IPS-20b (cell line): ENCODE results near the gene ZNF732.
"Not testable (repeated sequence)": the region's sequence is repeated elsewhere in the genome, so short reads cannot be mapped to it uniquely, and the experiment has no call there.

Experiments used
- H3K27ac ChIP-seq: one replicate; pipeline ENCODE4 v1.5.1; 2013; ENCODE audit warnings: low read length
- H3K27me3 ChIP-seq: 2 replicates; pipeline ENCODE4 v1.6.1; 2013; ENCODE audit warnings: mild to moderate bottlenecking, low read length, inconsistent platforms; ENCODE audit not compliant: insufficient read depth
- H3K36me3 ChIP-seq: 2 replicates; pipeline ENCODE4 v1.6.1; 2013; ENCODE audit warnings: low read depth, mild to moderate bottlenecking, inconsistent platforms, low read length, moderate library complexity; ENCODE audit not compliant: insufficient read depth
- H3K4me1 ChIP-seq: 2 replicates; pipeline ENCODE4 v1.6.1; 2013; ENCODE audit warnings: mild to moderate bottlenecking, control low read depth, inconsistent platforms, low read length, moderate library complexity; ENCODE audit not compliant: insufficient read depth
- H3K4me3 ChIP-seq: 2 replicates; pipeline ENCODE4 v1.5.1; 2013; ENCODE audit warnings: mild to moderate bottlenecking, low read length, inconsistent platforms
- H3K9ac ChIP-seq: 2 replicates; pipeline ENCODE4 v1.6.1; 2013; ENCODE audit warnings: low read depth, mild to moderate bottlenecking, inconsistent platforms, low read length, moderate library complexity
- H3K9me3 ChIP-seq: 2 replicates; pipeline ENCODE4 v1.6.1; 2013; ENCODE audit warnings: mild to moderate bottlenecking, low read depth, low read length, inconsistent platforms; ENCODE audit not compliant: insufficient read depth

ZNF732 gene

DNA sequence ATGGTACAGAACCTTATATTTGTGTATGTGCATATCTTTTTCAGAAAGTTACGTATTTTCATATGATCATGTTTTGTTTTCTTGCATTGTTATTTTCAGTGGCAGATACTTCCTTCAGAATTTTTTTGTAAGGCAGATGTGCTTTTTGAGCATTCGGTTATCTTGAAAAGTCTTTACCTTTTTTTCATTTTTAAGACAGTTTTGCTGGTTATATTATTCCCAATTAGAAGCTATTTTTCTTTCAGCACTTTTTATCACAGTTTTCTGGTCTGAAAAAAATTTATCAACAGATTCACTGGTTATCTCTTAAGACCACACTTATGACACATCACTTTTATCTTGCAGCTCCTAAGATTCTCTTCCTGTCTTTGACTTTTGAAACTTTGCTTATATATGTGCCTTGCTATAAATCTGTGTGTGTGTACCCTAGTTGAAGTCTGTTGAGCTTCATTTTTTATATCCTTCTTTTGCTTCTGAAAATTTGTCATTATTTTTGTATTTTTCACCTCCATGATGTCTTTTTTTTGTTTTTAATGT lies 53.1 kb downstream of the ZNF732 start:
- H3K9me3 ChIP-seq, result peaks cover 95% of the 10 kb centered on the region

DNA sequence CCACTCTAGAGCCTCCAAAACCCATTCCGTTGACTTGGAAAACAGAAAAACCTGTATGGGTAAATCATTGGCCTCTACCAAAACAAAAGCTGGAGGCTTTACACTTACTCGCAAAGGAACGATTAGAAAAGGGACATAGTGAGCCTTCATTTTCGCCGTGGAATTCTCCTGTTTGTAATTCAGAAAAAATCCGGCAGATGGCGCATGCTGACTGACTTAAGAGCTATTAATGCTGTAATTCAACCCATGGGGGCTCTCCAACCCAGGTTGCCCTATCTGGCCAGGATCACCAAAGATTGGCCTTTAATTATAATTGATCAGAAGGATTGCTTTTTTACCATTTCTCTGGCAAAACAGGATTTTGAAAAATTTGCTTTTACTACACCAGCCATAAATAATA lies 60.8 kb downstream of the ZNF732 start:
- Histone ChIP-seq H3K9me3 (peaks cover 81% of the 10 kb centered on the region), H3K36me3 (peaks cover 7% of the 10 kb centered on the region; the same call in 1 of the 2 replicates)

More for the DNA sequence above, 53.1 kb downstream of the ZNF732 start:
- no peak overlapping the region for H3K9ac ChIP-seq
- no peaks in the 10 kb centered on the region; the same call in 1 of the 2 replicates for H3K36me3 ChIP-seq
- no peaks in the 10 kb centered on the region for H3K27me3 ChIP-seq
- no peak overlapping the region for H3K27ac ChIP-seq
- no peaks in the 10 kb centered on the region for H3K4me1 ChIP-seq
- no peak overlapping the region for H3K4me3 ChIP-seq

DNA sequence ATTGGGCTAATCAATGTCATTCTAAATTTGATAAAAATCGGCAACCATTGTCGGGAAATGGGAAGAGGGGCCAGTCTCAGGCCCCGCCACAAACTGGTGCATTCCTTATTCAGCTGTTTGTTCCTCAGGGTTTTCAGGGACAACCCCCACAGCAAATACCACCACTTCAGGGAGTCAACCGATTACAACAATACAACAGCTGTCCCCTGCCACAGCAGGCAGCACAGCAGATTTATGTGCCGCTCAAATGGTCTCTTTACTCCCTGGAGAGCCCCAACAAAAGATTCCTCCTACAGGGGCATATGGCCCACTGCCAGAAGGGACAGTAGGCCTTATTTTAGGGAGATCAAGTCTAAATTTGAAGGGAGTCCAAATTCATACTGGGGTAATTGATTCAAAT lies 61.8 kb downstream of the ZNF732 start:
- Histone ChIP-seq H3K9me3 (peaks cover 79% of the 10 kb centered on the region), H3K27me3 (no peaks in the 10 kb centered on the region), H3K4me3 (no peak overlapping the region), H3K27ac (no peak overlapping the region), H3K9ac (no peak overlapping the region), H3K36me3 (peaks cover 7% of the 10 kb centered on the region; the same call in 1 of the 2 replicates), H3K4me1 (no peaks in the 10 kb centered on the region)

More for the DNA sequence above, 60.8 kb downstream of the ZNF732 start:
- no peaks in the 10 kb centered on the region for H3K4me1 ChIP-seq
- no peak overlapping the region for H3K27ac ChIP-seq
- no peak overlapping the region for H3K9ac ChIP-seq
- H3K27me3 ChIP-seq, result no peaks in the 10 kb centered on the region
- no peak overlapping the region for H3K4me3 ChIP-seq

DNA sequence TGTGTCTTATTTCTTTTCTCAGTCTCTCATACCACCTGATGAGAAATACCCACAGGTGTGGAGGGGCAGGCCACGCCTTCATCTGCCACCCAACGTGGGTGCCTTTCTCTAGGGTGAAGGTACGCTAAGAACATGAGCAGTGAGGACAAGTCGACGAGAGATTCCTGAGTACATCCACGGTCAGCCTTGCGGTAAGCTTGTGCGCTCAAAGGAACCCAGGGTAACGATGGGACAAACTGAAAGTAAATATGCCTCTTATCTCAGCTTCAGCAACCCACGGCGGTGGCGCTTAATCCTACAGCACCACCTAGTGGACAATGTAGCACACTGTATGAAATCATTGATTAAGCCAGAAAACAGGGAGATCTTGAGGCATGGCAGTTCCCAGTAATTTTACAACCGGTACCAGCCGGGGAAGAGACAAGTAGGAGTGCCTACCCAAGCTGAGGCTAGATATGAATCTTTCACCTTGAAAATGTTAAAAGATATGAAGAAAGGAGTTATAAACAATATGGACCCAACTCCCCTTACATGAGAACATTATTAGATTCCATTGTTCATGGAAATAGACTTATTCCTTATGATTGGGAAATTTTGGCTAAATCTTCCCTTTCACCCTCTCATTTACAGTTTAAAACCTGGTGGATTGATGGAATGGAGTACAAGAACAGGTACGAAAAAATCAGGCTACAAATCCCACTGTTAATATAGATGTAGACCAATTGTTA lies 63.0 kb downstream of the ZNF732 start:
- H3K4me1 ChIP-seq, result no peaks in the 10 kb centered on the region

DNA sequence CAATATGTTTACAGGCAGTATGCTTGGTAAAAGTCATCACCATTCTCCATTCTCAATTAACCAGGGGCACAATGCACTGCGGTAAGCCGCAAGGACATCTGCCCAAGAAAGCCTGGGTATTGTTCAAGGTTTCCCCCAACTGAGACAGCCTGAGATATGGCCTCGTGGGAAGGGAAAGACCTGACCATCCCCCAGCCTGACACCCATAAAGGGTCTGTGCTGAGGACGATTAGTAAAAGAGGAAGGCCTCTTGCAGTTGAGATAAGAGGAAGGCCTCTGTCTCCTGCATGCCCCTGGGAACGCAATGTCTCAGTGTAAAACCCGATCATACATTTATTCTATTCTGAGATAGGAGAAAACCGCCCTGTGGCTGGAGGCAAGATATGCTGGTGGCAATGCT lies 63.9 kb downstream of the ZNF732 start:
- H3K9me3 ChIP-seq, result peaks cover 80% of the 10 kb centered on the region
- H3K27me3 ChIP-seq, H3K9ac ChIP-seq, H3K36me3 ChIP-seq, H3K4me3 ChIP-seq, H3K4me1 ChIP-seq, H3K27ac ChIP-seq: not testable (repeated sequence)

More for the DNA sequence above, 63.0 kb downstream of the ZNF732 start:
- Histone ChIP-seq H3K36me3 (peaks cover 7% of the 10 kb centered on the region; the same call in 1 of the 2 replicates), H3K9me3 (peaks cover 80% of the 10 kb centered on the region), H3K4me3 (no peak overlapping the region), H3K27me3 (no peaks in the 10 kb centered on the region), H3K27ac (no peak overlapping the region), H3K9ac (no peak overlapping the region)

DNA sequence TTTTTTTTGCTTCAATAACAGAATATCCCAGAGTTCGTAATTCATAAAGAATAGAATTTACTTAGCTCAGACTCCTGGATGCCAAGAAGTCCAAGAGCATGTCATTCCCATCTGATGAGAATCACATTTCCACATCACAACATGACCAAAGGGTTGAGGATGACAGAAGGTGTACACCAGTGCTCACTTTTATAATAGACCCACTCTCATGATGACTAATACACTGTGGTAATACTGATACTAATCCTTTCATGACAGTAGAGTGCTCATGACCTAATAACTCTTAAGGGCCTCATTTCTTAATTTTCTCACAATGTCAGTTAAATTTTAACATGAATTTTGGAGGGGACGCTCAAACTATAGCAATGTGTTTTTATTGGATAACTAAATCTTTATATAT lies 69.2 kb downstream of the ZNF732 start:
- Histone ChIP-seq H3K27me3 (no peaks in the 10 kb centered on the region), H3K27ac (no peak overlapping the region), H3K36me3 (no peaks in the 10 kb centered on the region), H3K9ac (no peak overlapping the region), H3K9me3 (peaks cover 81% of the 10 kb centered on the region), H3K4me1 (no peaks in the 10 kb centered on the region), H3K4me3 (no peak overlapping the region)

DNA sequence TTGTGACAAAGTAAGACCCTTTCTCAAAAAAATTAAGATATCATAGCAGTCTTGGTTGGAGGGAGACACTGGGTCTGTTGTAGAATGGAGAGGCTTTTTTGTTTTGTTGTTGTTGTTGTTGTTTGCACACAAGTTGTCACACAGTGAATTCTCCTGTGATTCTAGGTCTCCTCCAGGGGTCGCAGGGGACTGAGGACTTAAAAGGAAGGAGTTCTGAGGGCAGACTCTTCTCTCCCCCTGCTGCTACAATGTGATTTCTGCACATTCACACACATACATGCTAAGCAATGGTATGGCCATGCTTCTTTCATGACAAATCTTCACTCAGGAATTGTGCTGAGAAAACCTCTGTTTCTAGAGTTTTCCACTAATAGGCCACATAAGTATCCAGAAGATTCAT lies 71.1 kb downstream of the ZNF732 start:
- no peaks in the 10 kb centered on the region for H3K27me3 ChIP-seq
- no peak overlapping the region for H3K9ac ChIP-seq
- H3K36me3 ChIP-seq, result no peaks in the 10 kb centered on the region
- H3K9me3 ChIP-seq, result peaks cover 85% of the 10 kb centered on the region
- H3K4me3 ChIP-seq, result no peak overlapping the region
- H3K27ac ChIP-seq, result no peak overlapping the region
- H3K4me1 ChIP-seq, result no peaks in the 10 kb centered on the region

DNA sequence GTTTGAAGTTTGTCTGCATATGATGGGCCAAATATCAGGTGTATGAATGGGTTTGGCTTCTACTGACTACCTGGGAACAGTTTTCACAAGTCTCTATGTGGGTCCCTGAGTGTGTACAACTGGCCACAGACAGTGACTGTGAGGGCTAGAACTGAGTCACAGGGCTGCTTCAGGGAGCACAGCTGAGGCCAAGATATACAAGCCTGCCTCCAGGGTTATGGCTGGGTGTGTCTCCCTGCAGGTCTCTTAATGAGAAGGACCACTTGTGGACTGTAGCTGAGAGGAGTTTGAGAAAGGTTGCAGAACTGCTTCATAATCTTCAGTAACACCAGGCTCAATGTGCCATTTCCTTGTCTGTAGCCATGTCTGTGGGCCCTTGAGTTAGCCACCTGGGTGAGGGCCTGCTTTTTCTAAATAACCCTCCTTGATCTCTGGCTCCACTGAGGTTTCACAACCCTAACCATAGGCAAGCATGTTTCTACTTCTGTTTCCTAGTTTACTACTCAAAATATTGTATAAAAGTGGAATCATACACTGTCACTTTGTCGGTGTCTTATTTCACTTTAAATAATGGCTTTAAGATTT lies 81.3 kb downstream of the ZNF732 start:
- H3K4me1 ChIP-seq, result no peaks in the 10 kb centered on the region
- H3K9ac ChIP-seq, result no peak overlapping the region
- no peak overlapping the region for H3K27ac ChIP-seq
- no peak overlapping the region for H3K4me3 ChIP-seq
- peaks cover 77% of the 10 kb centered on the region for H3K9me3 ChIP-seq
- H3K27me3 ChIP-seq, result no peaks in the 10 kb centered on the region
- no peaks in the 10 kb centered on the region for H3K36me3 ChIP-seq
